NCI-H446 (cell line): ENCODE data around the gene SAMD9L.
"Not testable (repeated sequence)": the region's sequence is repeated elsewhere in the genome, so short reads cannot be mapped to it uniquely, and the experiment has no call there.

Source experiments
- DNase-seq, 2 experiments: peaks; one replicate each; lab custom pipeline; 2025; lab: John Stamatoyannopoulos, UW

SAMD9L gene

GRCh38 chr7:93146036-93146435, 2.1 kb downstream of the SAMD9L start:
- no peak for DNase-seq

GRCh38 chr7:93145354-93145753, 2.8 kb downstream of the SAMD9L start:
- no peak for DNase-seq

- no peak for DNase-seq
These were observed 6.1 kb downstream of the SAMD9L start for GRCh38 chr7:93142127-93142526.

GRCh38 chr7:93140582-93141191, 7.5 kb downstream of the SAMD9L start:
- DNase-seq: no peak

GRCh38 chr7:93138576-93138975, 9.6 kb downstream of the SAMD9L start:
- DNase-seq: no peak

- no peak for DNase-seq
These were observed 15.2 kb downstream of the SAMD9L start for GRCh38 chr7:93133005-93133404.

- no peak for DNase-seq
These were observed 16.0 kb downstream of the SAMD9L start for GRCh38 chr7:93132216-93132615.

GRCh38 chr7:93126954-93127353, 21.2 kb downstream of the SAMD9L start:
- DNase-seq: not testable (repeated sequence)

- not testable (repeated sequence) for DNase-seq
These were observed 24.7 kb downstream of the SAMD9L start for GRCh38 chr7:93123532-93123931.

GRCh38 chr7:93120592-93121549, 27.3 kb downstream of the SAMD9L start:
- no peak for DNase-seq

GRCh38 chr7:93119191-93119905, 28.8 kb downstream of the SAMD9L start:
- no peak for DNase-seq

- no peak for DNase-seq
These were observed 30.2 kb downstream of the SAMD9L start, which contains the start of gene SAMD9 for GRCh38 chr7:93117852-93118530. SAMD9 (minus strand) TSS chr7:93117979; CDS start chr7:93106097, 11,882 bp downstream.

GRCh38 chr7:93117327-93117726, 30.9 kb downstream of the SAMD9L start:
- DNase-seq: no peak

GRCh38 chr7:93115796-93116195, 32.4 kb downstream of the SAMD9L start:
- DNase-seq: no peak

GRCh38 chr7:93108003-93108402, 40.2 kb downstream of the SAMD9L start:
- DNase-seq: no peak

- no peak for DNase-seq
These were observed 50.8 kb downstream of the SAMD9L start for GRCh38 chr7:93097388-93097787.

GRCh38 chr7:93092757-93093370, 55.3 kb downstream of the SAMD9L start:
- no peak for DNase-seq
